HG02759 (cell line): ENCODE data around the gene SURF6.
"Not testable (repeated sequence)": the region's sequence is repeated elsewhere in the genome, so short reads cannot be mapped to it uniquely, and the experiment has no call there.

Source experiments
- ATAC-seq: cut with Tn5 transposase; IDR thresholded peaks from one replicate; pipeline ENCODE4 v1.9.1; 2021; ENCODE audit warnings: mild to moderate bottlenecking, moderate library complexity; ENCODE audit not compliant: unreplicated experiment

Gene SURF6

DNA sequence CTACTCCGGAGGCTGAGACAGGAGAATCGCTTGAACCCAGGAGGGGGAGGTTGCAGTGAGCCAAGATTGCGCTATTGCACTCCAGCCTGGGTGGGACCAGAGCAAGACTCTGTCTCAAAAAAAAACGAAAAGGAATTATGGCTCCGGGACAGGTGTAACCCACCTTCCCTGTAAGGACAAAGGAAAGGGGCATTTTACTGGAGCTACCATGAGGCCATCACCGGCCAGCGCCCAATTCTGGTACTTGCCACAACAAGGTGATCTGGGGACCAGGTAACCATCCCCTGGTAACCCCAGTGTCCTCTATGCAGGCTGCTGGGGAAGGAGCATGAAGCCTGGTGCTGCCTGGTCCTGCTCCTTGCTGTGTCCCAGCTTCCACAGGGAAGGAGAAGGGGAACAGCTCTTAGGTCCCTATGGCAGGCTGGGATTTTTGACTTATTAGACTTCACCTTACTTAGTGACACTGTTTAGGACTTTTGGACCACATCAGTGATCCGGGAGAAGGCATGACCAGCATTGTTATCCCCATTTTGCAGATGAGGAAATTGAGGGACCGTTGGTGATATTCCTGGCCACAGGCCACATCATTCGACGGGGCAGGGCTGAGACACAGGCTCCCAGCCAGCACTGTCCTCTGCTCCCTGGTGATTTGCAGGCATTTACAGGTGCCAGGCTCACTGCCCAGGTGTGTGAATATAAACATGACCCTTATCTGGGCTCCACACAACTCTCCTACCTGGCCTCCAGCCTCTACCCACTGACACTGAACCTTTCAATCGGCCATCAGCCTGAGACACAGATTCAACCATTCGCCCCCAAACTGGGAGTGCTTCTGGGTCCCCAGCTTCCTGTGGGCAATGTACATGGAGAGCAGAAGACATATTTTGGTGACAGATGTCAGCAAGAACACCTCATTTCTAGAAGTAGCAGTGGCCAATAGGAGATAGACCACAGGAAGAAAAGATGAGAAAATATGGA is 34.4 kb downstream of the SURF6 start:
- ATAC-seq = no peak

GRCh38 chr9:133299996-133300395 is 36.0 kb downstream of the SURF6 start:
- ATAC-seq = not testable (repeated sequence)

DNA sequence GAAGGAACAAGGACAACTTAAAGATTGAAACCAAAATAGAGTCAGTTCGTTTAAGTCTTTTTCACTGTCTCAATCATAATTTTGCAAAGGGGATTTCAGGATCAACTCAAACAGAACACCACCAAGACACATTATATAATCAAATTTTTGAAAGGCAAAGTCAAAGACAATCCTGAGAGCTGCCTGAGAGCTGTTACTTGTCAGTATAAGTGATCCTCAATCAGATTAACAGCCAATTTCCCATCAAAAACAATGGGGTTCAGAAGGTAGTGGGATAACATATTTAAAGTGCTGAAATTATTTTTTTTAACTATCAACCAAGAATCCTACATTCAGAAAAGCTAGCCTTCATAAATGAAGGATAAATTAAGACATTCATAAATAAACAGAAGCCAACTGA is 41.7 kb downstream of the SURF6 start:
- ATAC-seq = no peak

GRCh38 chr9:133290751-133291302 is 45.2 kb downstream of the SURF6 start:
- ATAC-seq = no peak

GRCh38 chr9:133286523-133286922 is 49.5 kb downstream of the SURF6 start:
- no peak for ATAC-seq

DNA sequence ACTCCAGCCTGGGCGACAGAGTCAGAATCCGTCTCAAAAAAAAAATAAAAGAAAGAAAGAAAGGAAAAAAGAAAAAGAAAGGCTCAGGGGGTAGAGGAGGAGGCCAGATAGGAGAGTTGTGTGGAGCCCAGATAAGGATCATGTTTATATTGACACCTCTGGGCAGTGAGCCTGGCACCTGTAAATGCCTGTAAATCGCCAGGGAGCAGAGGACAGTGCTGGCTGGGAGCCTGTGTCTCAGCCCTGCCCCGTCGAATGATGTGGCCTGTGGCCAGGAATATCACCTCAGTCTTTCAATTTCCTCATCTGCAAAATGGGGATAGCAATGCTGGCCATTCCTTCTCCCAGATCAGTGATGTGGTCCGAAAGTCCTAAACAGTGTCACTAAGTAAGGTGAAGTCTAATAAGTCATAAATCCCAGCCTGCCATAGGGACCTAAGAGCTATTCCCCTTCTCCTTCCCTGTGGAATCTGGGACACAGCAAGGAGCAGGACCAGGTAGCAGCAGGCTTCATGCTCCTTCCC is 50.7 kb downstream of the SURF6 start:
- no peak for ATAC-seq

- no peak for ATAC-seq
Observed at GRCh38 chr9:133284362-133284761, 51.6 kb downstream of the SURF6 start.

DNA sequence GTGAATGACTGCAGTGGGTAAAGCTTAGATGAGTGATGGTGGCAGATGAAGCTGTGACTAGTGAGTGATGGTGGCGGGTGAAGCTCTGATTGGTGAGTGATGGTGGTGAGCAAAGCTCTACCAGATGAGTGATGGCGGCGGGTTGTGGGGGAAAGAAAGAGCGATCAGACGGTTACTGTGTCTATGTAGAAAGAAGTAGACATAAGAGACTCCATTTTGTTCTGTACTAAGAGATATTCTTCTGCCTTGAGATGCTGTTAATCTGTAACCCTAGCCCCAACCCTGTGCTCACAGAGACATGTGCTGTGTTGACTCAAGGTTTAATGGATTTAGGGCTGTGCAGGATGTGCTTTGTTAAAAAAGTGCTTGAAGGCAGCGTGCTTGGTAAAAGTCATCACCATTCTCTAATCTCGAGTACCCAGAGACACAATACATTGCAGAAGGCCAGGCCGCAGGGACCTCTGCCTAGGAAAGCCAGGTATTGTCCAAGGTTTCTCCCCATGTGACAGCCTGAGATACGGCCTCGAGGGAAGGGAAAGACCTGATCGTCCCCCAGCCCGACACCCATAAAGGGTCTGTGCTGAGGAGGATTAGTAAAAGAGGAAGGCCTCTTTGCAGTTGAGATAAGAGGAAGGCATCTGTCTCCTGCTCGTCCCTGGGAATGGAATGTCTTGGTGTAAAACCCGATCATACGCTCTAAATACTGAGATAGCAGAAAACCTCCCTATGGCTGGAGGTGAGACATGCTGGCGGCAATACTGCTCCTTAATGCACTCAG is 52.5 kb downstream of the SURF6 start:
- ATAC-seq = not testable (repeated sequence)

DNA sequence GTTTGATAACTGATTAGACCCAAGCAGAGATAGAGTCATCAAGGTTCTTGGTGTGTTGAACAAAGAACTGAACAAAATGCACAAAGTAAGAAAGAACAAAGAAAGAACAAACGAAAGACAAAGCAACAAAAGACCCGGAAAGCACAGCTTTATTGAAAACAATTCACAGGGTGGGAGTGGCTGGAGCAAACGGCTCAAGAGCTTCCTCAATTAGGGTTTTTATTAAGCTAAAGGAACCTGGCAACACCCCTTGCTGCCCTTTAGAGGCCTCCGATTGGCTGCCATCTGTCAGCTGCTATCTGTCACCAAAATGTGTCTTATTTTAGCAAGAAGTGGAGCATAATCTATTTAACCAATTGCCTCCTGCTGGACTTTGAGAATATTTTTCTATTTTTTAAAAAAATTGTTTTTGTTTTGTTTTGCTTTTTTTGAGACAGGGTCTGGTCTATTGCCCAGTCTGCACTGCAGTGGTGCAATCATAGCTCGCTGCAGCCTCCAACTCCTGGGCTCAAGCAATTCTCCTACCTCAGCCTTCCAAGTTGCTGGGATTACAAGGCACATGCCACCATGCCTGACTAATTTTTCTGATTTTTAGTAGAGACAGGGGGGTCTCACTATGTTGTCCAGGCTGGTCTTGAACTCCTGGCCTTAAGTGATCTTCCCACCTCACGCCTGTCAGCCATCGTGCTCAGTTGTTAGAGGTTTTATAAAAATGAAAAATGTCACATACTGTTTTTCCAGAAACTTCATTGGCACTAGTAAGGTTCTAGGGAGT is 53.3 kb downstream of the SURF6 start:
- no peak for ATAC-seq

DNA sequence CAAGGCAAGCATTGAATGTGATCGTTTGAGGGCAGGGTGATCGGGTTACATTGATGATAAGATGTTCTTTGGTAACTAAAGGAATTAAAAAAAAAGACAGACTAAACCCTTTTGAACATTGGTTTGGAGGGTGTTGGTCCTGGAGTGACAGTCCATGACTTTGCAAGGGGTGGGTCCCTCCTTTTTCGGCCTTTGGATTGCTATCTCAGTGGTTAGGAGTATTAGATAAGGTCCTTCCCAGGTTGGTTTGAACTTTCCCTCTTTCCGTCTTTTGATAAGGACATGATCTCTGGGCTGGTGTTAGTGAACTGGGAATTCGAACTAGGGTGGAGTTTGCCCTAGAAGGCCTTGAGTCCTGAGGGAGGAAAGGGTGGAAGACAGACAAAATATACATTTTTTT is 55.6 kb downstream of the SURF6 start:
- ATAC-seq = no peak
